ENCODE results near the gene C7orf57.
A peak's percentile ranks its signal among the peaks of the same experiment; 100 is the strongest.

The C7orf57 gene

GRCh38 chr7:48085433-48085791, 50.1 kb downstream of the C7orf57 start:
- DNase-seq (ENCODE audit: low read depth) = no peak

DNA sequence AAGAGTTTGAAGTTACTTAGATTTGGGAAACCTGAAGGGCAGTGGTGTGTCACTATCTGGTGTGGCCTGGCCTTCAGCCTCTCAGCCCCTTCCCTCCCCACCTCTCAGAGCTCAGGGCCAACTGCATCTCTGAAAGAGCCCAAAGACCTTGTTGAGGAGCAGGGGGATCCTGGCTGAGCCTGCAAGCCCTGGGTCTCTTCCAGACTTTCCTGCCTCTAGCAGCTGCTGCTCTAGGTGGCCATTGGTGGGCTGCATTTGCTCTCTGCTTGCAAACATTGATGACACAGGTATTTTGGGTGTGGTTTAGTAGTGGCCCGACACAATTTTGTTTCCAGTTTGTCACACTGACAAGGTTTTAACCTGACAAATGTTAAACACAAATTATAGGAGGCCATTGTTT, 50.6 kb downstream of the C7orf57 start:
- DNase-seq (ENCODE audit: low read depth) = no peak

GRCh38 chr7:48087349-48087748, 52.0 kb downstream of the C7orf57 start:
- peak; percentile 61 for DNase-seq (ENCODE audit: low read depth)

DNA sequence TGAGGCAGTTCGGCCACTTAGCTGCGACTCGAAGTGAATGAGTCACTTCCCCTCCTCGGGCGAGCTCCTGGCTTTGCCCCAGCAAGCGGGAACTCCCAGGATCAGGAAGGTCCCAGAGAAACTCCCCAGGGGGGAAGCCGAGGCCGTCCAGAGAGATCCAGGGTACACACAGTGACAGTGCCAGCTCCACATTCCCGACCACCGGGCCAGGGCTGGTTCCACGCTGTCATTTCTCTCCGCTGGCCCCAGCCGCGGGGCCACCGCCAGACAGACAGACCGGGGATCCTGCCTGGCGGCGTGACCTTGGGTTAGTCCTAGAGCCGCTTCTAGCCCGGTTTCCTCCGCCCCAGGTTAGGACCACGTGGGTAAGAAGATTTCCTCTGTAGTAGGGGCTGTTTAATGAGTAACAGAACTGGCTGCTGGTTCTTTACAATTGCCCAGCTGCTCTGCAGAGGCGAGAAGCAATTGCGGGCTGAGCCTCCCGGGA, 53.3 kb downstream of the C7orf57 start:
- peak; percentile 98 for DNase-seq (ENCODE audit: low read depth)

DNA sequence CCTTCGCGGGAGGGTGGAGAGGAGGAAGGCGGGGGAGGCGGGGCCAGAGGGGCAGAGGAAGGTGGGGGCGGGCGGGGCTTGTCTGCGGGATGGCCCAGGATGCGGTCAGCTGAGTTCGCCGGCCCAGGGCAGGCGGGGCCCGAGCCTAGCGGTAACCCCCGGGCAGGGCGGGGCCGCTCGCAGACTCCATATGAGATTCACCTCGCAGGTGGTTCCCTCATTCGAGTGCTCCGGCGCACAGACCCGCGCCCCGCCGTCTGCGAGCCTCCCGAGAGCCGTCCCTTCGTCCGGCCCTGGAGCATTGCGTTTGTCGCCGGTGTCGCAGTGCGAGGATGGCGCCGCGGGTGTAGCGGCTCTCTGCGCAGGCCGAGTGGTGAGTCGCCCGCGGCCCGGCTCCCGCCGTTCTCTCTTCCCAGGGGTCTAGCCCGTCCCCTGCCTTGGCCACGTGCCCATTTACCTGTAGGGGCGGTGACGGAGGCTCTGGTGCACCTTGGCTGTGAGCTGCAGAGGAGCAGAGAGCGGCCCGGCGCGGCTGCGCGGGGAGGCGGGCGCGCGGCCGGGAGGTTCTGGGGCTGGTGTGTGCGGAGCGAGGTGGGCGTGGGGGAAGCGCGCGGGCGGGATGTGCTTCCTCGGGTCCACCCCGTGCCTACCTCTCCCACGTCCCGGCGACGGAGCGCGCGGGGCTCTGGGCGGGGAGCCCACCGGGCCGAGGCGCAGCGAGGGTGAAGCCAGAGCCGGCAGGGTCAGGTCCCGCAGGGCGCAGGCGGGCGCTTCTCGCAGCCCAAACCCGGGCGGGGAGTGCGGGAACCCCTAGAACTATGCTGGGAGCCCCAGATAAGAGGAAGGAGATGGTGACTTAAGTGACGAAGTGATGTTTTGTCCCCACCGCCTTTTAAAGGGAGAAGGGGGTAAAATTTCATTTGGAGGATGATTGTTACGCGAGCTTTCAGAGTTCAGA, 54.0 kb downstream of the C7orf57 start, which contains the start of gene UPP1:
Gene UPP1 (plus strand): TSS at position 220 of the 958 bp plus-strand sequence. CDS start 5,519 bp downstream, outside the sequence.
- no peak for DNase-seq (ENCODE audit: low read depth)

- peak; percentile 36 for DNase-seq (ENCODE audit: low read depth)
These were observed 54.9 kb downstream of the C7orf57 start for GRCh38 chr7:48090095-48090805.

DNA sequence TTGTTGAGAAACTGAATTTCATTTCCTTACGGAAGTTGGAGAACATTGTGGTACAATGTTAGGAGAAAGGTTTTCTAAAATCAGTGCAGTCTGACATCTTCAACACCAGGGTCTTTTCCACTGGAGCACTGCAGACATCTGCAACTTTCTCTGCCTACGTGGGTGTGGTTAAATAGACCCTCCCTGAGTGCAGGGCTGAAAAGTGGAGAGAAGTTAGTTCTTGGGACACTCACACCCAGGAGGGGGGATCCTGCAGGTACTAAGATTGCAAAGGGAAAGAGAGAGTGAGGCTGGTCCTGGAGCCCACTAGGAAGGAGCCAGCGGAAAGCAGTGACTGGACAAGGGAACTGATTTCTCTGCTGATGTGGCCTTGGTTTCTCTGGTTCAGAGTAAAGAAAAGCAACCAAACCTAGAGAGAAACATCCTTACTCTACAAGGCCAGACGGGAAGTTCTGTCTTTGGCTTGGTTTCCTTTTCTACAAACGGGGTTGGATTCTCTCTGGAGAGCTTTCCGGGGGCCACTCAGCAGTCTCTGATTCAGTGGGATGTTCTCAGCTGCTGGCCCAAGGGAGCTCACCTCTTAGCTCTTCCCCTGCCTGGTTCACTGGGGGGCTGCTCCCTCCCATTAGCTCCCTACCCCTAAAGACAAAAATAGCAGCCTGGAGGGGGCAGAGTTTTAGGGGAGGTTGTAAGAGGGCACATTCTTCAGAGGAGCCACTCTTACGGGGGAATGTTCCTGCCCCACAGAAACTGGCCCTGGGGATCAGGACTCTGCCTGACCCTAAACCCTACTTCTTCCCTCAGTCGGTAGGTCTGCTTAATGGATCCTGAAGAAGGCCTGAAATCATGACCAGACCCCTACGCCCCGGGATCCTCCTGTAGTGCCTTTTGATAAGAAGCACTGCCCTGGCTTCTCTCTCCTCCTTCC, 56.4 kb downstream of the C7orf57 start:
- DNase-seq (ENCODE audit: low read depth) = no peak

GRCh38 chr7:48094861-48095293, 59.5 kb downstream of the C7orf57 start:
- DNase-seq (ENCODE audit: low read depth) = peak; percentile 83

DNA sequence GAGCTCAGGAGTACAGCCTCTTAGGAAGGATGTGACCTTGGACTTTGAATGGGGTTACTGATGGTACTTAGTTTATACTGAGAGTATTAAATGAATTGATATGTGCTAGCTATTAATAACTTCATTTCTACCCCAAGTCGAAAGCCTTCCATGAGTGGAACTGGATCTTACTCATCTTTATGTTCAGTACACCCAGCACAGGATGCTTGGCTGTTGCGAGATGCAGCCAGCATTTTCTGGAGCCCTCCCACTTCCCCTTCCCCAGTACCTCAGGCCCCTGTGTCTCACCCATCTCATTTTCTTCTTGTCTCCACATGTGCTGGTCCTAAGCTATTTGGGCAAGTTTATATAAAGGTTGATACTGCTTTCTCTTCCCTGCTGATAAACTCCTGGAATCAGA, 60.9 kb downstream of the C7orf57 start:
- no peak for DNase-seq (ENCODE audit: low read depth)

- DNase-seq (ENCODE audit: low read depth) = peak; percentile 48
These were observed 62.3 kb downstream of the C7orf57 start for GRCh38 chr7:48097521-48098231.

GRCh38 chr7:48098846-48099245, 63.5 kb downstream of the C7orf57 start:
- DNase-seq (ENCODE audit: low read depth) = peak; percentile 91

- no peak for DNase-seq (ENCODE audit: low read depth)
These were observed 64.4 kb downstream of the C7orf57 start for GRCh38 chr7:48099781-48100180.

- no peak for DNase-seq (ENCODE audit: low read depth)
These were observed 66.0 kb downstream of the C7orf57 start for GRCh38 chr7:48101352-48101751.

- DNase-seq (ENCODE audit: low read depth) = no peak
These were observed 66.6 kb downstream of the C7orf57 start for GRCh38 chr7:48101968-48102367.

DNA sequence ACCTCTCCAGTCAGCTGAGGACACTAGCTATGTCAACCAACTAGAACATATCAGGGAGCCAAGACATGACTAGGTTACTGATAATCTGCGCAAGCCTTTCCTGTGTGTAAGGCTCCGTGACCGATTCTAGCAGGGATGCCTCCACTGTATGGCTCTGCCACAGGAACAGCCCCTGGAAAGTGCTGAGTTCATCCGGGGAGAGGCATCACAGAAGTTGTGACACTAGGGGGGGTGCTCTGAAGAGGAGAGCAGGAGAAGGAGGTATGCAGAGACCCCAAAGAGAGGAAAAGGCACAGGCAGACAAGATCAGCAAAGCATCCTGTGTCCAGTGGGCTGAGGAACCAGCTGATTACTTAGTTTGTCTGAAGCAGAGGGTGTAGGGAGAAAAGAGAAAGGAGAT, 67.2 kb downstream of the C7orf57 start:
- DNase-seq (ENCODE audit: low read depth) = no peak

DNA sequence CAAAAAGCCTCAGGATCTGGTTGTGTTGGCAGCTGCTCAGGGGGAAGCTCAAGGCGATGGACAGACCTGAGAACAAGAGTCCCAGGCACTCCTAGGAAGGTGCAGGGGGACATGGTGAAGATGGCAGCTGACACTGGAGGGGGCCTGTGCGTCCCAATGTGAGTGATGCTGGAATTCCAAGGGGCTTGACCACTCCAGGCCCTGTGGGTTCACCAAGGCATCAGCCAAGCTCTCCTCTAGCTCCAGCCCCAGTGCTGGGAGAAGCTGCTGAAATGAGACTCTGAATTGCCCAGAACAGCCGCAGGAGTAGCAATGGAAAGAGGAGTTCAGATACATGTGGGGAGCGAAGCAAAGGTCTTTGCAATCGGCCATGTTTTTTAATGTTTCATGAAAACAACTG, 69.7 kb downstream of the C7orf57 start:
- DNase-seq (ENCODE audit: low read depth) = no peak

DNA sequence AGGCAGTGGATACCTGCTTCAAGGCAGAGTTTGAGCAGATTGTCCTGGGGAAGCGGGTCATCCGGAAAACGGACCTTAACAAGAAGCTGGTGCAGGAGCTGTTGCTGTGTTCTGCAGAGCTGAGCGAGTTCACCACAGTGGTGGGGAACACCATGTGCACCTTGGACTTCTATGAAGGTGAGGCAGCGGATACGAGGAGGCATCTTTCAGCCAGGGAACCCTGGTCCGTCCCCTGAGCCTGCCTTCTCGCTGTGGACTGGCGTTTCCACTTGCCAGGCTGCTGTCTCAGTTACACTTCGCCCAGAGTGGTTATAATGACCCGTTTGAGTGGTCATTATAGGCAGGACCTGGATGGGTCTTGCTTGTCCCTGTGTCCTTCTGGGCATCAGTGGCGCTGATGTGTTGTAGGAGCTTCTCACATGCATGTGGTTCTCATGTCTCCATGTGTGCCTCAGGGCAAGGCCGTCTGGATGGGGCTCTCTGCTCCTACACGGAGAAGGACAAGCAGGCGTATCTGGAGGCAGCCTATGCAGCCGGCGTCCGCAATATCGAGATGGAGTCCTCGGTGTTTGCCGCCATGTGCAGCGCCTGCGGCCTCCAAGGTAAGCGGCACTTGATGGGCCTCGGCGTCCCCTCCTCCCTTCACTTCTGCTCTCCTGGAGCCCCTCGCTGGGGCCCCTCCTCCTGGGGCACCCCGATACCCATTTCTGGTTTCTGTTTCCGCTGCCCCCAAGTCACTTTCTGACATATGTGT, 71.7 kb downstream of the C7orf57 start:
- no peak for DNase-seq (ENCODE audit: low read depth)

GRCh38 chr7:48107926-48108472, 72.7 kb downstream of the C7orf57 start:
- DNase-seq (ENCODE audit: low read depth) = no peak

GRCh38 chr7:48108959-48109847, 73.9 kb downstream of the C7orf57 start:
- DNase-seq (ENCODE audit: low read depth) = no peak

Data from amniotic epithelial cell (primary cell).